ENCODE data around the gene HOXB7.

HOXB7 gene

DNA sequence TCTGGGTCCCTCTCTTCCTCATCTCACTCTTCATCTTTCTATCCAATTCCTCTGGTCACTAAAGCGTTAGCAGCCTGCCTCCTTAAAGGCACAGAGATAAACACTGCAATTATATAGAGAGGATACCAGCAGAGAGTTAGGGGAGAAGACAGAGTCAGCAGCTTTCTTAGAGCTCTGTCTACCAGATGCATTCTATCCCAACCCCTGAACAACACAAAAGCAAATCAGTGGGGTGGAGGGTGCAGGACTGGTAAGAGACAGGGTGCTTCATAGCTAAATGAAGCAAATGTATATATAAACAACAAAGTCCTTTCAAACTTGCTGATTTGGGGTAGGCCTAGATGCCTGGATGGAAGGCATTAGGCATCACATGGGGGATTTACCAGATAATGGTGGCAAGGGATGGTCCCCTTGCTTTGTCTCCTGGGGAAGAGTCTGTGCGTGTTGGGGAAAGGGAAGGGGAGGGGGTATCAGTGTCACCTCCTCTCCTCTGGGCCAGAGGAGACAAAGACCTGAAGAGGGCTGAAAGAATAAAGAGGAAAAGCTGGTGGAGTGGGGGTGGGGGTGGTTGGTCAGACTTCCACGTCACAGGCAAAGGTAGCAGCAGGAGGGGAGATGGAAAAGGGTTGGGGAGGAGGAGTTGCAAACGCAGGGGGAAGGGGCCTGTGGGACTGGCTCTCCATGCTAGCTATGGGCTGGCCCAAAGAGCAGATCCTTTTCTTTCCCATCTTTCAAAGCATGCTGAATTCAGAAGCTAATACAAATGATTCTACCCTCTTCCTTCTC, 44.7 kb downstream of the HOXB7 start:
- H3K4me3 Mint-ChIP-seq = no peak overlapping the region
- TF ChIP-seq CTCF (IDR thresholded peaks at IDR 0.05; ENCODE audit: unreplicated experiment in 3 of 3) = no peak
- H3K4me1 Mint-ChIP-seq = peaks cover 38% of the 10 kb centered on the region
- peaks cover under 1% of the 10 kb centered on the region for H3K36me3 Mint-ChIP-seq (ENCODE audit: low read depth)
- H3K27ac Mint-ChIP-seq = no peak overlapping the region
- H3K27me3 Mint-ChIP-seq (ENCODE audit: low read depth) = peaks cover 10% of the 10 kb centered on the region
- no peaks in the 10 kb centered on the region for H3K9me3 Mint-ChIP-seq

DNA sequence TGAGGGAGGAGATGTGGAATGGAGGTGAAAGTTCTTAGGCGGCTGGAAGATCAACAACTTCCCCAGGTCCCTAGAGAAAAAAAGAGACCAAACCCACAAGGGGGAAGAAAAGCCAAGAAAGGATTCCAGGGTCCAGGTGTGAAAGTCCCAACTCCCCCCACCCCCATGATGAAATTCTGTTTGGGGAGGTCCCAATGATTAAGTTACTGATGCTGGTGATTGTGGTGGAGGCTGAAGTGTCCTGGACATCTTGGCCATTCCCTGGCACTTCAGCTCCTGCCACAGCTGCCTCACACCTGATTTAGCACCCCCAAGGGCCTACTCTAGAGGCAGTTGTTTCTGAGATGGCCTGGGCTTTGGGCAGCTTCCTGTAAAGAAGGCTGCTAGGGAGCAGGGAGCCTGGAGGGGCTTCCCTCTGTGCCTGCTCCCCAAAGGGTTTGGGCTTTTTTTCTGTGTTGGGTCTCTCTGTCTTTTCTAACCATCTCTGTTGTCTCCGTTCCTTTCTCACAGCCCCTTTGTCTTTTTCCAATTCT, 45.7 kb downstream of the HOXB7 start:
- peak overlapping the region in 1 of 3 experiments; percentile 81 for H3K4me3 Mint-ChIP-seq
- no peaks in the 10 kb centered on the region for H3K36me3 Mint-ChIP-seq (ENCODE audit: low read depth)
- no peak for TF ChIP-seq CTCF (IDR thresholded peaks at IDR 0.05; ENCODE audit: unreplicated experiment in 3 of 3)
- peaks cover 10% of the 10 kb centered on the region for H3K27me3 Mint-ChIP-seq (ENCODE audit: low read depth)
- no peak overlapping the region for H3K27ac Mint-ChIP-seq
- peaks cover 38% of the 10 kb centered on the region for H3K4me1 Mint-ChIP-seq
- H3K9me3 Mint-ChIP-seq = no peaks in the 10 kb centered on the region

GRCh38 chr17:48564188-48565021, 46.4 kb downstream of the HOXB7 start:
- Mint-ChIP-seq H3K4me3 (peak overlapping the region in 1 of 3 experiments; percentile 81), H3K27me3 (ENCODE audit: low read depth) (peaks cover 12% of the 10 kb centered on the region), H3K9me3 (no peaks in the 10 kb centered on the region), H3K27ac (peak overlapping the region in 1 of 3 experiments; percentile 100), H3K4me1 (peaks cover 45% of the 10 kb centered on the region), H3K36me3 (ENCODE audit: low read depth) (no peaks in the 10 kb centered on the region)
- no peak for TF ChIP-seq CTCF (IDR thresholded peaks at IDR 0.05; ENCODE audit: unreplicated experiment in 3 of 3)

- Mint-ChIP-seq H3K27me3 (ENCODE audit: low read depth) (peaks cover 16% of the 10 kb centered on the region), H3K4me3 (peak overlapping the region; percentile 76 to 82 (median 82)), H3K9me3 (no peaks in the 10 kb centered on the region), H3K27ac (peak overlapping the region; percentile 88 to 100 (median 99)), H3K36me3 (ENCODE audit: low read depth) (no peaks in the 10 kb centered on the region), H3K4me1 (peaks cover 50% of the 10 kb centered on the region)
- TF ChIP-seq CTCF (IDR thresholded peaks at IDR 0.05; ENCODE audit: unreplicated experiment in 3 of 3) = no peak
Observed at GRCh38 chr17:48563867-48564187, 47.0 kb downstream of the HOXB7 start.

- Mint-ChIP-seq H3K4me3 (peak overlapping the region; percentile 76 to 82 (median 82)), H3K4me1 (peaks cover 54% of the 10 kb centered on the region), H3K36me3 (ENCODE audit: low read depth) (no peaks in the 10 kb centered on the region), H3K27me3 (ENCODE audit: low read depth) (peaks cover 17% of the 10 kb centered on the region), H3K9me3 (no peaks in the 10 kb centered on the region), H3K27ac (peak overlapping the region; percentile 88 to 100 (median 99))
- TF ChIP-seq CTCF (IDR thresholded peaks at IDR 0.05; ENCODE audit: unreplicated experiment in 3 of 3) = no peak
Observed at GRCh38 chr17:48563385-48563838, 47.4 kb downstream of the HOXB7 start.
